Measurements from ENCODE around the gene ZNF526. TPM values are rescaled to one million over a fixed set of nuclear protein-coding genes. Genes with fewer than 3 reads are reported as not detected.

The ZNF526 gene, protein sequence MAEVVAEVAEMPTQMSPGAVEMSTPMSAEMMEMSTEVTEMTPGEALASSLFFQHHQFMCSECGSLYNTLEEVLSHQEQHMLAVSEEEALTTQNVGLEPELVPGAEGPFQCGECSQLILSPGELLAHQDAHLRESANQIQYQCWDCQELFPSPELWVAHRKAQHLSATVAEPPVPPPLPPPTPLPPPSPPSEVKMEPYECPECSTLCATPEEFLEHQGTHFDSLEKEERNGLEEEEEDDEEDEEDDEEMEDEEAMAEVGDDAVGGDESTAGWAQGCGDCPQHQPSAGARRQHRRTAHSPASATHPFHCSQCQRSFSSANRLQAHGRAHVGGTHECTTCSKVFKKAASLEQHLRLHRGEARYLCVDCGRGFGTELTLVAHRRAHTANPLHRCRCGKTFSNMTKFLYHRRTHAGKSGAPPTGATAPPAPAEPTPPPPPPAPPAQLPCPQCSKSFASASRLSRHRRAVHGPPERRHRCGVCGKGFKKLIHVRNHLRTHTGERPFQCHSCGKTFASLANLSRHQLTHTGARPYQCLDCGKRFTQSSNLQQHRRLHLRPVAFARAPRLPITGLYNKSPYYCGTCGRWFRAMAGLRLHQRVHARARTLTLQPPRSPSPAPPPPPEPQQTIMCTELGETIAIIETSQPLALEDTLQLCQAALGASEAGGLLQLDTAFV
- total RNA-seq (10 to 100 TPM in 5 of 7 donors, 1 to 10 TPM in 2; 2.4 to 17.9 (median 12.9) TPM), polyA plus RNA-seq (1 to 10 TPM; 5.0 to 6.5 TPM)
- long read RNA-seq, donor 1, full-length matches to known transcripts = 16 of 24 reads
- long read RNA-seq, donor 1, partial matches to known transcripts = 0 of 24 reads
- long read RNA-seq, donor 1, other reads (novel, unspliced or antisense) = 8 of 24 reads
- long read RNA-seq, donor 2, full-length matches to known transcripts = 9 of 9 reads
- long read RNA-seq, donor 2, partial matches to known transcripts = 0 of 9 reads
- long read RNA-seq, donor 2, other reads (novel, unspliced or antisense) = 0 of 9 reads
- long read RNA-seq, donor 3, full-length matches to known transcripts = 22 of 34 reads
- long read RNA-seq, donor 3, partial matches to known transcripts = 1 of 34 reads
- long read RNA-seq, donor 3, other reads (novel, unspliced or antisense) = 11 of 34 reads

GRCh38 chr19:42219812-42220750 lies at the start of gene ZNF526:
TSS of gene ZNF526 (plus strand) at chr19:42220312. CDS start at chr19:42224404, 4,092 bp downstream.
- 0% methylated on average over 53 of the region's 53 CpGs for WGBS, 3 donors
- peak within 1 kb of the TSS; percentile 72 for H3K4me3 ChIP-seq
- peaks cover 6% of the 10 kb centered on the region for H3K4me1 ChIP-seq (ENCODE audit: insufficient read depth)
- no peaks in the 10 kb centered on the region for H3K9me3 ChIP-seq
- peak within 1 kb of the TSS; percentile 31 to 61 for H3K27ac ChIP-seq
- H3K36me3 ChIP-seq = no peaks in the 10 kb centered on the region
- peak; percentile 96 to 98 (median 96) for DNase-seq
- intact Hi-C loops (cut with DNase I) = no loop called here
- TF ChIP-seq, protein P1, sequence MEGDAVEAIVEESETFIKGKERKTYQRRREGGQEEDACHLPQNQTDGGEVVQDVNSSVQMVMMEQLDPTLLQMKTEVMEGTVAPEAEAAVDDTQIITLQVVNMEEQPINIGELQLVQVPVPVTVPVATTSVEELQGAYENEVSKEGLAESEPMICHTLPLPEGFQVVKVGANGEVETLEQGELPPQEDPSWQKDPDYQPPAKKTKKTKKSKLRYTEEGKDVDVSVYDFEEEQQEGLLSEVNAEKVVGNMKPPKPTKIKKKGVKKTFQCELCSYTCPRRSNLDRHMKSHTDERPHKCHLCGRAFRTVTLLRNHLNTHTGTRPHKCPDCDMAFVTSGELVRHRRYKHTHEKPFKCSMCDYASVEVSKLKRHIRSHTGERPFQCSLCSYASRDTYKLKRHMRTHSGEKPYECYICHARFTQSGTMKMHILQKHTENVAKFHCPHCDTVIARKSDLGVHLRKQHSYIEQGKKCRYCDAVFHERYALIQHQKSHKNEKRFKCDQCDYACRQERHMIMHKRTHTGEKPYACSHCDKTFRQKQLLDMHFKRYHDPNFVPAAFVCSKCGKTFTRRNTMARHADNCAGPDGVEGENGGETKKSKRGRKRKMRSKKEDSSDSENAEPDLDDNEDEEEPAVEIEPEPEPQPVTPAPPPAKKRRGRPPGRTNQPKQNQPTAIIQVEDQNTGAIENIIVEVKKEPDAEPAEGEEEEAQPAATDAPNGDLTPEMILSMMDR (IDR thresholded peaks at IDR 0.05) = no peak
- peak; percentile 69 for TF ChIP-seq POLR2A (IDR thresholded peaks at IDR 0.05)
- no peaks in the 10 kb centered on the region for H3K27me3 ChIP-seq

DNA sequence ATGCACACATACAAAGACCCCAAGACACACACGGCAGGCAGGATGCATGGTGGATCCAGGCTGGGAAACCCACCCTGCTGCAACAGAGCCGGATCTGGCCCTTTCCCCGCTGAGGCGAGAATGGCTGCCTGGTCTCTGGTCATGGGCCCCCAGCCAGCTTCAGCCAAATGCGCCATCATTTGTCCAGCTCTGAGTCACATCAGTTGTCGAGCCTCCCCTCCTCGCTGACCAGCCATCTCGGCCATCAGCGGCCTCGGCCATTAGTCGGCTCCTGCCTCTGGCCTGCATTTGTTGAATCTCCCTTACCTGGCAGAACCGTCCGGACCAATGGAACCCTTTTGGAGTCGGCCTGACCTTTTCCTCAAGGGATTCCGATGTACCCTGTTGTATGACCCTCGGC lies 49.4 kb upstream of the ZNF526 start:
- Histone ChIP-seq H3K36me3 (no peaks in the 10 kb centered on the region), H3K4me3 (no peak overlapping the region), H3K4me1 (ENCODE audit: insufficient read depth) (no peaks in the 10 kb centered on the region), H3K27me3 (no peaks in the 10 kb centered on the region), H3K27ac (no peak overlapping the region), H3K9me3 (no peaks in the 10 kb centered on the region)
- TF ChIP-seq EP300 (IDR thresholded peaks at IDR 0.05) (no peak), POLR2A (IDR thresholded peaks at IDR 0.05) (no peak)
- TF ChIP-seq, protein P1 (IDR thresholded peaks at IDR 0.05) = no peak
- no peak for DNase-seq
- 77 to 86% (median 79%) methylated on average over 16 of the region's 16 CpGs for WGBS, 3 donors
- intact Hi-C loops (cut with DNase I) = no loop called here

- Histone ChIP-seq H3K9me3 (no peaks in the 10 kb centered on the region), H3K4me3 (no peak overlapping the region), H3K27me3 (no peaks in the 10 kb centered on the region), H3K36me3 (no peaks in the 10 kb centered on the region), H3K27ac (no peak overlapping the region), H3K4me1 (ENCODE audit: insufficient read depth) (no peaks in the 10 kb centered on the region)
- intact Hi-C loops (cut with DNase I) = no loop called here
- DNase-seq = no peak
- TF ChIP-seq, protein P1 (IDR thresholded peaks at IDR 0.05) = no peak
- TF ChIP-seq POLR2A (IDR thresholded peaks at IDR 0.05) = no peak
- no peak for TF ChIP-seq EP300 (IDR thresholded peaks at IDR 0.05)
- 86 to 94% (median 90%) methylated on average over 7 of the region's 7 CpGs for WGBS, 3 donors
Observed at GRCh38 chr19:42172261-42172660, 47.9 kb upstream of the ZNF526 start.

Measured in ovary (tissue), 10 donors.